Small intestine (tissue), 7 donors: ENCODE results near the gene CTCF. TPM values are rescaled to one million over a fixed set of nuclear protein-coding genes. Genes with fewer than 3 reads are reported as not detected.
A peak's percentile ranks its signal among the peaks of the same experiment; 100 is the strongest.

ENCODE experiments used
- DNase-seq, 2 donors: peaks; one replicate each; pipeline versions ENCODE4 v3.0.0 to v3.0.0-alpha.2; 2013
- FAIRE-seq: peaks from 2 replicates; lab custom pipeline; 2012; peaks lifted over from hg19 to GRCh38; lab: Jason Lieb, UNC
- H3K27ac ChIP-seq, 3 donors: one replicate each; pipeline ENCODE4 v1.5.1; 2013; ENCODE audit warnings: low read length in 2 of 3, mild to moderate bottlenecking in 2 of 3, control low read depth in 1 of 3, inconsistent platforms in 1 of 3, low read depth in 1 of 3, moderate library complexity in 1 of 3
- H3K27me3 ChIP-seq, 3 donors: one replicate each; pipeline ENCODE4 v1.6.1; 2013; ENCODE audit warnings: low read length in 3 of 3, inconsistent platforms in 1 of 3; ENCODE audit not compliant: control insufficient read depth in 3 of 3, insufficient read depth in 3 of 3
- H3K36me3 ChIP-seq, 3 donors: one replicate each; pipeline ENCODE4 v1.6.1; 2013; ENCODE audit warnings: low read length in 3 of 3, inconsistent platforms in 1 of 3, low read depth in 1 of 3, mild to moderate bottlenecking in 1 of 3, moderate library complexity in 1 of 3; ENCODE audit not compliant: control insufficient read depth in 3 of 3, insufficient read depth in 2 of 3
- H3K4me1 ChIP-seq, 3 donors: one replicate each; pipeline ENCODE4 v1.6.1; 2013; ENCODE audit warnings: low read length in 2 of 3, inconsistent platforms in 1 of 3, low read depth in 1 of 3, mild to moderate bottlenecking in 1 of 3, moderate library complexity in 1 of 3; ENCODE audit not compliant: control insufficient read depth in 3 of 3, insufficient read depth in 2 of 3
- H3K4me3 ChIP-seq, 3 donors: one replicate each; pipeline ENCODE4 v1.5.1; 2013; ENCODE audit warnings: low read length in 3 of 3, control low read depth in 1 of 3, inconsistent platforms in 1 of 3, low read depth in 1 of 3, mild to moderate bottlenecking in 1 of 3, moderate library complexity in 1 of 3
- H3K9me3 ChIP-seq, 2 donors: one replicate each; pipeline ENCODE4 v1.6.1; 2013; ENCODE audit warnings: low read depth in 1 of 2, low read length in 1 of 2; ENCODE audit not compliant: control insufficient read depth in 2 of 2, insufficient read depth in 1 of 2
- WGBS, 3 donors: extraction: QIAGEN DNeasy Blood & Tissue Kit; methylation state at CpG; one replicate each; pipeline ENCODE4 v1.1.7; 2013; 5-methylcytosine and 5-hydroxymethylcytosine counted together
- polyA plus RNA-seq, 4 donors: library from polyadenylated mRNA; stranded (reverse) in 3 of 4; unstranded in 1 of 4; fragments of 200-250 nt in 3 of 4; fragments of 120-200 nt in 1 of 4; gene quantifications; one replicate each; pipeline versions ENCODE4 v1.2.1 to v1.2.3, GENCODE V29; 2013
- donor health status: healthy with polysubstance abuse.
- donor health status: control.
- donor health status: control.
- donor health status: Bipolar disorder and iron deficiency.
- donor health status: healthy.

The CTCF gene
- polyA plus RNA-seq, 4 donors = 23.5 to 45.0 (median 24.2) TPM

DNA sequence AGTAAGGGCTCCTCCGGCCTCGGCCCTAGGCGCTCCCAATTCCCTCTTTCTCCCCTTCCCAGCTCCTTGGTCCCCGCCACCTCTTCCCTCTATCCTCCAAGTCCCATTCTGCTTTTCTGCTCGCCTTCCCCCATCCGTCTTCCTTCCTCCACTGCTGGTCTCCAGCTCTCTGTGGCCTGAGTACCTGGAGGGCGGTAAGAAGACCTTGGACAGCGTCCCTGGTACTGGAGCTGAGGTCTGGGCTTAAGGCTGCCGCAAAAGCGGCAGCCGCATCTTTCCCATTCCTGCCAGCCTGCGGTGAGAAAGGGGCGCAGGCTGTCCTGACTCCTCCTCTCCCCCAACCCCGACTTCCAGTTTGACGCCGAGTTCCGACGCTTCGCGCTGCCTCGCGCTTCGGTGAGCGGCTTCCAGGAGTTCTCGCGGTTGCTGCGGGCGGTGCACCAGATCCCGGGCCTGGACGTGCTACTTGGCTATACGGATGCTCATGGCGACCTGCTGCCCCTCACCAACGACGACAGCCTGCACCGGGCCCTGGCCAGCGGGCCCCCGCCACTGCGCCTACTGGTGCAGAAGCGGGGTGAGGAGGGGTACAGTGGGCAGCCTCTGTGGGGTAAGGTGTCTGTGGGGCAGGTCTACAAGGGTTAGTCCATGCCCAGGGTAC lies 98.9 kb downstream of the CTCF start:
- no peaks in the 10 kb centered on the region for H3K9me3 ChIP-seq
- peak in 1 of 2 donors; percentile 78 for DNase-seq

DNA sequence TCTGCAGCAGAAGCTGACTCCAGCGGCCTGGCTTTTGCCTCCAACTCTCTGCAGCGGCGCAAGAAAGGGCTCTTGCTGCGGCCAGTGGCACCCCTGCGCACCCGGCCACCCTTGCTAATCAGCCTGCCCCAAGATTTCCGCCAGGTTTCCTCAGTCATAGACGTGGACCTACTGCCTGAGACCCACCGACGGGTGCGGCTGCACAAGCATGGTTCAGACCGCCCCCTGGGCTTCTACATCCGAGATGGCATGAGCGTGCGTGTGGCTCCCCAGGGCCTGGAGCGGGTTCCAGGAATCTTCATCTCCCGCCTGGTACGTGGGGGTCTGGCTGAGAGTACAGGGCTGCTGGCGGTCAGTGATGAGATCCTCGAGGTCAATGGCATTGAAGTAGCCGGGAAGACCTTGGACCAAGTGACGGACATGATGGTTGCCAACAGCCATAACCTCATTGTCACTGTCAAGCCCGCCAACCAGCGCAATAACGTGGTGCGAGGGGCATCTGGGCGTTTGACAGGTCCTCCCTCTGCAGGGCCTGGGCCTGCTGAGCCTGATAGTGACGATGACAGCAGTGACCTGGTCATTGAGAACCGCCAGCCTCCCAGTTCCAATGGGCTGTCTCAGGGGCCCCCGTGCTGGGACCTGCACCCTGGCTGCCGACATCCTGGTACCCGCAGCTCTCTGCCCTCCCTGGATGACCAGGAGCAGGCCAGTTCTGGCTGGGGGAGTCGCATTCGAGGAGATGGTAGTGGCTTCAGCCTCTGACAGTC lies 99.7 kb downstream of the CTCF start:
- Histone ChIP-seq H3K4me3 (no peak overlapping the region), H3K36me3 (peaks cover 0 to 46% (median 0%) of the 10 kb centered on the region in 3 donors), H3K4me1 (peaks cover 0 to 22% (median 0%) of the 10 kb centered on the region in 3 donors), H3K27ac (no peak overlapping the region), H3K27me3 (no peaks in the 10 kb centered on the region), H3K9me3 (no peaks in the 10 kb centered on the region)
- WGBS, 3 donors = 92 to 96% (median 94%) methylated on average over 34 of the region's 34 CpGs
- DNase-seq = no peak
- no peak for FAIRE-seq

More for the DNA sequence above, 98.9 kb downstream of the CTCF start:
- Histone ChIP-seq H3K36me3 (peaks cover 0 to 52% (median 2%) of the 10 kb centered on the region in 3 donors), H3K4me3 (peak overlapping the region in 2 of 3 donors; percentile 38 to 74), H3K27me3 (no peaks in the 10 kb centered on the region), H3K4me1 (peaks cover 0 to 19% (median 0%) of the 10 kb centered on the region in 3 donors), H3K27ac (peak overlapping the region; percentile 39 to 86 (median 52))
- WGBS, 3 donors = 9 to 18% (median 11%) methylated on average over 33 to 39 of the region's 39 CpGs
- no peak for FAIRE-seq

DNA sequence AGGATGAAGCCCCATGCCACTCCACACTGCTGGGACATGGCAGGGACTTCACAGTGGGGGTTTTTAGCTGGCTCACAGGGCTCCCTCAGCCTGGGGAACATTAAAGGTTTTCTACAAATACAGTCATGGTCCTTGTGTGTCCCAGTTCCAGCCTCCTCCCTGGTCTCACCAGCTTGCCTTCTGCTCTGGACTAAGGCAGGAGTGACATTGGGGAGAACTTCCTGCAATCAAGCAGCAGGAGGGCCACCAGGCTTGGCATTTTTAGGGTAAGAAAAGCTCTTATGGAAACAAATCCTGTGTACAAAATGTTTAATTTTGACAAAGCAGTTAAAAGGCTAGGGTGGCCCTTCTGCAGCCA lies 100.3 kb downstream of the CTCF start:
- Histone ChIP-seq H3K9me3 (no peaks in the 10 kb centered on the region), H3K4me3 (no peak overlapping the region), H3K27ac (no peak overlapping the region), H3K4me1 (peaks cover 0 to 28% (median 0%) of the 10 kb centered on the region in 3 donors), H3K27me3 (no peaks in the 10 kb centered on the region), H3K36me3 (peaks cover 0 to 41% (median 0%) of the 10 kb centered on the region in 3 donors)
- DNase-seq (no peak), FAIRE-seq (no peak)

DNA sequence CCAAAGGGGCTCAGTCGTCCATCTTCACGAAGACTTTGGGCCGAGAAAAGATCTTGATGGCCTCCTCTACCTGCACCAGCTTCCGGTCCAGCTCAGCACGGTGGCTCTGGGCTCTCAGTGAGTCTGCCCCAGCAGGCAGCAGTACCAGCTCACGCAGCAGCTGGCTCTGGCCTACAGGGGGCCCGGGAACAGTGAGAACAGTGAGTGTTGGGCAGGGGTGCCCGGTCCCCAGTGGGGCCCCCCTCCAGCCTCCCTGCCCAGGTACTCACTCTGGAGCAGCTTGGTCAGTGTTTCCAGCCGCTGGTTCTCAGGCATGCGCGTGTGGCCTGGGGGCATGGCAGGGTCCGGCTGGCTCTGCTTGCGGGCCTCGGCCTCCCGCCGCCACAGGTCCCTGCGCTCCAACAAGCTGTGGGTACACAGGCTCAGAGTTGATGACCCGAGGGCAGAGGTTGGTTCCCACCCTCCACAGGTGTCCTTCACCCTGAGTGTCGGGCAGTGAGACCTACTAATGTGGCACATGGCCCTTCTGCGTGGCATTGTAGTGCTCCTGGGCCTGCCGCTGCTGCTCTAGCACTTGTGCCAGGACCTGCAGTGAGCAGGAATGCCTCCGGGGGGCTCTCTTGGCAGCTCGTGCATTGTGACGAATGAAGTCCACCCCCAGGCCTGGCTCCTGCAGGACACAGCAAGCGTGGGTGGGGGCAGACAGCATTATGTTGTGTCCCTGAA lies 101.0 kb downstream of the CTCF start:
- Histone ChIP-seq H3K4me1 (peaks cover 0 to 33% (median 0%) of the 10 kb centered on the region in 3 donors), H3K27ac (no peak overlapping the region), H3K36me3 (peaks cover 0 to 34% (median 0%) of the 10 kb centered on the region in 3 donors), H3K4me3 (no peak overlapping the region), H3K27me3 (no peaks in the 10 kb centered on the region), H3K9me3 (no peaks in the 10 kb centered on the region)
- FAIRE-seq = no peak
- 81 to 82% (median 81%) methylated on average over 25 of the region's 25 CpGs for WGBS, 3 donors
- no peak for DNase-seq

DNA sequence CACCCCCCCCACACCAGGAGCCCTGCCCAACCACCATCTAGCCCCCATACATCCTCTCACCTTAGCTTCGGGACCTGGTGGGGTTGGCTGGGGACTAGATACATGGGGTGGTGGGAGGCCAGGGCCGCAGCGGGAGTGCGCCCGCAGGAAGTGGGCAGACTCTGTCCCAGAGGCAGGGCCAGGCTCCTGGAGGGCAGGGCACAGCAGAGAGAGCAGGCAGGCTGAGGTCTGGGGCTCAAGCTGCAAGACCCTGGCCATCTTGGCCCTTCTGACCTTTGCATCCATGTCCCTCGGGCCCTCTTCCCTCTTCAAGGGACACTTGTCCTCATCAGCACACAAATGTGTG lies 101.5 kb downstream of the CTCF start:
- no peak for FAIRE-seq
- H3K4me1 ChIP-seq = peaks cover 0 to 31% (median 0%) of the 10 kb centered on the region in 3 donors
- H3K36me3 ChIP-seq = peaks cover 0 to 29% (median 0%) of the 10 kb centered on the region in 3 donors
- H3K4me3 ChIP-seq = no peak overlapping the region
- H3K27ac ChIP-seq = no peak overlapping the region
- WGBS, 3 donors = 79 to 94% (median 90%) methylated on average over 6 of the region's 6 CpGs
- no peaks in the 10 kb centered on the region for H3K9me3 ChIP-seq
- H3K27me3 ChIP-seq = no peaks in the 10 kb centered on the region
- no peak for DNase-seq

DNA sequence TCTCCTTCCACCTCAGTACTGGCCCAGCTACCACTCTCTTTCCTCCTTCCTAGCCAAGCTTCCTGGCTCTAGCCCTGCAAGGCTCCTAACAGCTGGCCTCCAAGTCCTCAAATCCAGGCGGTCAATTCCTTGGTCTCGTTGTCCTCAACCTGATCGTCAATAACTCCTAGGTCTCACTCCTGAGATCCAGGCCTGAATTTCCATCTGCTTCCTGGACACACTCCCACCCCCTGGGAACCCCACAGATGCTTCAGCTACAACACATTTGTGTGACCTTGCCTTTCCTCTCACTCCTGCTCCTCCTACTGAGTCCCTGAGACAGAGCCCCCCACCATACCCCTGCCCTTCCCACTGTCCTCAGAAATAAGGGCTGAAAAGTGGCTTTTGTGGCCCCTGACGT lies 101.9 kb downstream of the CTCF start:
- DNase-seq (no peak), FAIRE-seq (no peak)
- 87 to 90% (median 87%) methylated on average over 4 of the region's 4 CpGs for WGBS, 3 donors
- Histone ChIP-seq H3K4me1 (peaks cover 0 to 27% (median 0%) of the 10 kb centered on the region in 3 donors), H3K27me3 (no peaks in the 10 kb centered on the region), H3K27ac (no peak overlapping the region), H3K36me3 (peaks cover 0 to 26% (median 0%) of the 10 kb centered on the region in 3 donors), H3K4me3 (no peak overlapping the region), H3K9me3 (no peaks in the 10 kb centered on the region)

DNA sequence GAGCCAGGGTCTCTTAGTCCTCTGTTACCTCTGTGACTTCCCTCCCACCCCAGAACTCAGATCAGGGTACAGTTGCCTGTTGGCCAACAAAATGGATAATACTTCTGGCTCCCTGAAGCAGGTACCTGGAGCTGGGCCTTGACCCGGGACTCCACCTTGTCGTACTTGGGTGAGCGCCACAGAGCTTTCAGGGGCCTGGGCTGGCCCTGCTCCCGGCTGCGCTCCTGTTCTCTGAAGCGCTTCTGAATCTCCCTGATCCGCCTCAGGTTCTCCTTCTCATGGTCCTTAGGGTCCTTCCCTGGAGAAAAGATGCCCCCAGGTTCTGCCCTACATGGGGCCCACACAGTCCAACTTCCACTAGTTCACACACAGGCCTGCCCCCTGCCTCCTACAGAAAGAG lies 102.5 kb downstream of the CTCF start:
- Histone ChIP-seq H3K4me1 (peaks cover 0 to 25% (median 0%) of the 10 kb centered on the region in 3 donors), H3K36me3 (peaks cover 0 to 26% (median 0%) of the 10 kb centered on the region in 3 donors), H3K4me3 (no peak overlapping the region), H3K9me3 (no peaks in the 10 kb centered on the region), H3K27me3 (peaks cover 0 to 6% (median 0%) of the 10 kb centered on the region in 3 donors), H3K27ac (no peak overlapping the region)
- DNase-seq (no peak), FAIRE-seq (no peak)
- WGBS, 3 donors = 93 to 97% (median 94%) methylated on average over 7 of the region's 7 CpGs

DNA sequence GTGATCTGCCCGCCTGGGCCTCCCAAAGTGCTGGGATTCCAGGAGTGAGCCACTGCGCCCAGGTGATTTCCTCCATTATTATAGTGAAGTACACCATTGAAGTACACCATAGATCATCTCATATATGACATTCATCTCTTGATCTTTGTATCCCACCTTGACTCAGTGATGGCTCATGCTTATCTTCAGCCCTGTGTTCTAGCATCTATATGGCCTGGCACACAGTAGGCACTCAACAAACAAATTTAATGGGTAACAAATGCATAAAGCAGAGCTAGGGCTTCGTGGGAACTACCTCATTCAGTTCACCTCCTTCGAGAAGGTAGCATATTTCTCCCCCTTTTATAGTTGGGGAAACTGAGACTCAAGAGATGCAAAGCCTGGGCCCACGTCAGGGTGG lies 103.3 kb downstream of the CTCF start:
- WGBS, 3 donors = 70 to 80% (median 76%) methylated on average over 5 of the region's 5 CpGs
- Histone ChIP-seq H3K9me3 (no peaks in the 10 kb centered on the region), H3K4me1 (peaks cover 0 to 25% (median 0%) of the 10 kb centered on the region in 3 donors), H3K27me3 (peaks cover 0 to 10% (median 0%) of the 10 kb centered on the region in 3 donors), H3K36me3 (peaks cover 0 to 26% (median 0%) of the 10 kb centered on the region in 3 donors), H3K27ac (no peak overlapping the region), H3K4me3 (peak overlapping the region in 2 of 3 donors; percentile 59 to 71)
- DNase-seq (no peak), FAIRE-seq (no peak)
